Posterior vena cava (tissue), 2 donors: Measurements from ENCODE around the gene PNPLA1. TPM values are rescaled to one million over a fixed set of nuclear protein-coding genes. Genes with fewer than 3 reads are reported as not detected.

ENCODE experiments used
- DNase-seq: peaks from one replicate; pipeline ENCODE4 v3.0.0-alpha.2; 2020; ENCODE audit warnings: low spot score
- intact Hi-C, 2 donors: fragments of 100-400 bp; cut with DNase I; formaldehyde crosslinking; loops; one replicate each; pipeline versions ENCODE4 v1.14.1 to v1.14.2; 2022 to 2023
- long read RNA-seq, 2 donors: library from polyadenylated mRNA; unstranded; transcript quantifications; one replicate each; pipeline ENCODE4 v2.0.0, GENCODE V29; 2020 to 2021
- total RNA-seq, 2 donors: library from RNA; stranded (reverse); fragmentation: NEBNext Ultra II Directional; extraction: Animal tissue kit (Norgen Biotek cat#: 25700); gene quantifications; one replicate each; pipeline ENCODE4 v1.2.1, GENCODE V29; 2021
- donor health status: DM: yes; HTN: yes; CAD: no.
- donor health status: DM: yes; HTN: yes; CAD: no.

Gene PNPLA1, protein sequence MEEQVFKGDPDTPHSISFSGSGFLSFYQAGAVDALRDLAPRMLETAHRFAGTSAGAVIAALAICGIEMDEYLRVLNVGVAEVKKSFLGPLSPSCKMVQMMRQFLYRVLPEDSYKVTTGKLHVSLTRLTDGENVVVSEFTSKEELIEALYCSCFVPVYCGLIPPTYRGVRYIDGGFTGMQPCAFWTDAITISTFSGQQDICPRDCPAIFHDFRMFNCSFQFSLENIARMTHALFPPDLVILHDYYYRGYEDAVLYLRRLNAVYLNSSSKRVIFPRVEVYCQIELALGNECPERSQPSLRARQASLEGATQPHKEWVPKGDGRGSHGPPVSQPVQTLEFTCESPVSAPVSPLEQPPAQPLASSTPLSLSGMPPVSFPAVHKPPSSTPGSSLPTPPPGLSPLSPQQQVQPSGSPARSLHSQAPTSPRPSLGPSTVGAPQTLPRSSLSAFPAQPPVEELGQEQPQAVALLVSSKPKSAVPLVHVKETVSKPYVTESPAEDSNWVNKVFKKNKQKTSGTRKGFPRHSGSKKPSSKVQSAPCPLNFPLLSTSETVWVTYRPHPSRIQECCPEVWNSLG
- under 1 TPM; 0.14 to 0.19 TPM for total RNA-seq
- long read RNA-seq, donor 1: 0 reads
- long read RNA-seq, donor 2: 0 reads

GRCh38 chr6:36269834-36270705 lies at the start of gene PNPLA1:
TSS of gene PNPLA1 (plus strand) at chr6:36270060. CDS start at chr6:36270460, 400 bp downstream.
- intact Hi-C loops: no loop called here

DNA sequence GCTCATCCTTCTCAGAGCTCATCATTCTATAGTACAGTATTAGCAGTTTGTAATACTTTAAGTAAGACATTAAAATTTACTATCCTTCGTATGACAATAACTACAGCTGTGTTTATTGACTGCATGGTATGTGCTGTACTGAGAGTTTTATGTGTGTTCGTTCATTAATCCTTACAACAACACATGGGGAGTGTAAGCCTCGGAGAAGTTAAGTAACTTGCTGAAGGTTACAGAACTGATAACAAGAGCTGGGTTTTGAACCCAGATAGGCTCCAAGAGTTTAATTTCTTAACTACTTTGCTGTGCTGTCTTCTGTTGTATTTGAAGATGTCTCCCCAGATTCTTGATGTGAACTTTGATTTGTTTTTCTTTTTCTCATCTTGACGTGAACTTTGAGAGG lies 49.6 kb upstream of the PNPLA1 start:
- intact Hi-C loops: no loop called here
- DNase-seq: no peak

More at GRCh38 chr6:36269834-36270705, at the start of gene PNPLA1:
- DNase-seq: no peak

DNA sequence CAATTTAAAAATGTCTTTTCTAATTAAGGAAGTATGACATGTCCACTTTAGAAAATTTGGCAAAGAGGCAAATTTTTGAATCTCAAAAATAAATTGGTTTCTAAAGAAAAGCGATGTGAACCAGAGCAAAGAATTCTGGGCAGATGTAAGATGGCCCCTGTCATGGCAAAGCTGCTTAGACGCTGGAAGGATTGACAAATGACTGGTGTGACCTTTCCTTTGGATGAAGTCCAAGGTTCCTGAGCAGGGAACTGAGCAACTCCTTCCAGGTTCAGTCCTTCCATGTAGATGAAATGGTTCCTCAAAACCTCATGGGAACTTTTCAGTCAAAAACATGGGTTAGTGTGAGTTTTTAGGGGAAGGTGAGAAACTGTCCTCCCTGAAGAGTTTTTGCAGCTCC lies 48.2 kb upstream of the PNPLA1 start:
- intact Hi-C loops: no loop called here

GRCh38 chr6:36222924-36223323 lies 46.9 kb upstream of the PNPLA1 start:
- intact Hi-C loops: no loop called here
- DNase-seq: no peak

More for the DNA sequence above, 48.2 kb upstream of the PNPLA1 start:
- no peak for DNase-seq

- no peak for DNase-seq
- intact Hi-C loops: no loop called here
Measured at GRCh38 chr6:36223706-36224105, 46.2 kb upstream of the PNPLA1 start.

- DNase-seq: no peak
- intact Hi-C loops: no loop called here
Measured at GRCh38 chr6:36224918-36225461, 44.9 kb upstream of the PNPLA1 start.

DNA sequence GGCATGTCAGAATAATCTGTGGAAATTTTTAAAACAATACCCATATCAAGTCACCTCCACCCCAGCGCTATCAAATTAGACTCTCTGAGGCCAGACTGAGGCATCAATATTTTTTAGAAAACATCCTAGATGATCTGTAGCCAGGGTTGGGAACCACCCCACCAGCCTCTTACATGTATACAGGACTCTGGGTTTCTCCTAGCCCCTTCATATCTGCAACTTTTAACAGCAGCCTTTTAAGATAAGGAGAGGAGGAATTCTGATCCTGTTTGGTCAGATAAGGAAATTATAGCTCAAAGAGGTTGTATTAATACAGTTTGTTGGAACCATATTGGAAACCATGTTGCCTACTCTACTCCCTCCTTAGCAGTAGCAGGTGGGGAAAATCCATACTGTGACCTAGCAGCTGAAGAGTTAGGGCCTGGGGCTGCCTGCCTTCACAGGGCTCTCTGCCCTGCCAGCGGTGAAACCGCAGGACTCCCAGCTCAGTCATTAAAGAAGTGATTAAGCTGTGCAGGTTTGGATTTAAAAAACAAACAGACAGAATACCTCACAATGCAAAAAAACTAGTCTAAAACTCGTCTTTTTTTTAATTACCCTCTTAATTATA lies 43.3 kb upstream of the PNPLA1 start:
- intact Hi-C loops: no loop called here
- DNase-seq: no peak

- intact Hi-C loops: no loop called here
- no peak for DNase-seq
Measured at GRCh38 chr6:36227379-36228228, 42.3 kb upstream of the PNPLA1 start.

- intact Hi-C loops: no loop called here
- no peak for DNase-seq
Measured at GRCh38 chr6:36229223-36229622, 40.6 kb upstream of the PNPLA1 start.

DNA sequence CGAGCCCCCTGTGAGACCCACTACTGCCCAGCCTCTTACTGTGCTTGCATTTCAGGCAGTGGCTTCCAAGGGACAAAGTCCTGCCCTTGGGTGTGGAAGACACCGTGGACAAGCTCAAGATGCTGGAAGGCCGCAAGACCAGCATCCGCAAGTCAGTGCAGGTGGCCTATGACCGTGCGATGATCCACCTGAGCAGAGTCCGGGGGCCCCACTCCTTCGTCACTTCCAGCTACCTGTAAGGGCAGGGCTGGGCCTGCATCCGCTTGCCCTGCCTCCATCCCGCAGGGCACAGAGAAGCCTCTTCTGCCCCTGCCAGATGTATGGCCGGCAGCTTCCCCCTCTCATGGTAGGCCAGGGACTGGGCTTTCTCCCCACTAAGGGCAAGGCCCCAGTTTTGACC lies 39.5 kb upstream of the PNPLA1 start:
- intact Hi-C loops: loop anchor here in 1 of 2 donors (2.0 kb wide), 1 partner anchor 14 kb away; no protein-coding TSS in a partner anchor
- no peak for DNase-seq

DNA sequence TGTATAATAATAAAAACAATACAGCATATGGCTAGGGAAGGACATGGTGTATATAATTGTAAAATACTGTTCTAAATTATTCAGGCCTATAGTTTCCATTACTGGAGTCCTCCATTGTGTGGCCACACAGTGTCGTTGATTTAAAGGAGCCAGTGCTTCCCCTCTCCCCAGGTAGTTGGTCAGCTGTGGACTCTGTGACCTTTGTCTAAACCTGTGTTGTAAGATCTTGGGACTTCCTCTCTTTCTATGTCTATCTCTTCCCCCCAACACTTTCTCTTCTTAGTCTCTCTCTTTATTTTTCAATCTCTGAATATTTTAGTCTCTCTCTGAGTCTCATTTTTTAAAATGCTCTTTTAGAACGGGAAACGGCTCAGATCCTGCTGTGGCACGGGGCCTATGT lies 37.7 kb upstream of the PNPLA1 start:
- no peak for DNase-seq
- intact Hi-C loops: no loop called here

GRCh38 chr6:36235309-36235708 lies 34.6 kb upstream of the PNPLA1 start:
- no peak for DNase-seq
- intact Hi-C loops: no loop called here

DNA sequence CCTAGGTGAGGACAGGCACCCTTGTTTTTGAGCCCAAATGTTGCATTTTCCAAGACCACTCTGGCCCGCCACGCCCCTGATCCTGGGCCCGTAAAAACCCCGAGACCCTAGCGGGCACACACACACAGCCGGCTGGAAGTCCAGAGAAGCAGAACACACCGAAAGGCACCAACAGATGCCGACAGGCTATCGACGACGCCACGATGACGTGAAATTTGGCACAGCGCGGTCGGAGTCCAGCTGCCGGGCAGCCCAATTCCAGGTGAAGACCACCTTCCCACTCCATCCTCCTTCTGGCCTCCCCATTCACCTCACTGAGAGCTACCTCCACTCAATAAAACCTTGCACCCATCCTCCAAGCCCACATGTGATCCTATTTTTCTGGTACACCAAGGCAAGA lies 34.0 kb upstream of the PNPLA1 start:
- intact Hi-C loops: no loop called here

GRCh38 chr6:36239774-36240173 lies 30.1 kb upstream of the PNPLA1 start:
- intact Hi-C loops: no loop called here
- no peak for DNase-seq

More for the DNA sequence above, 34.0 kb upstream of the PNPLA1 start:
- DNase-seq: no peak

DNA sequence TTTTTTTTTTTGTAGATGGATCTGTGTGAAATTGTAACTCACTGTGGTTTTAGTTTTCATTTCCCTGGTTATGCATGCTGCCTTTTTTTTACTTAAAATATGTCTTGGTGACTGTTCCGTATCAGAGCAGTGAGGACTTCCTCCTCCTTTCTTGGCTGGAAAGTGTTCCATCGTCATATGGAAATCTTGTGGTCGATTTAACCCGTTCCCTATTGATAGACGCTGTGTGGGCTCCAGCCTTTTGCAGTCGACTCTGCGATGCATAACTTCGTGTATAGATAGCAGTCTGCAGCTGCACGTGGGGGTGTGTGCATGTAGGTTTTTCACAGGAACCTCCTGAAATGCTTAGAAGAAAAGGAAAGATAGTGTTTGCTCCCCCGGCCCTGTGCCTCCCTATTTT lies 28.1 kb upstream of the PNPLA1 start:
- no peak for DNase-seq
- intact Hi-C loops: no loop called here

DNA sequence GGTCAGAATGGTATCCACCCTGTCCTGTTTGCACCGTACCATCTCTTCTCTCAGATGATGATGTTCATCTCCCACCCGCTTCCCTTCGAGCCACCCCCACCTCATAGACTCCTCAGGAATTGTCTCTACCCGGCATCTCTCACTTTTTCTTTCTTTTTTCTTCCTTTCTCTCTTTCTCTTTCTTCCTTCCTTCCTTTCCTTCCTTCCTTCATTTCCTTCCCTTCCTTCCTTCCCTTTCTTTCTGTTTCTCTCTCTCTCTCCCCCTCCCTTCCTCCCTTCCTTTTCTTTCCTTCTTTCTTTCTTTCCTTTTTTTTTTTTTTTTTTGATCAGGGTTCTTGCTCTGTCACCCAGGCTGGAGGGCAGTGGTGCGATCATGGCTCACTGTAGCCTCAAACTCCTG lies 27.7 kb upstream of the PNPLA1 start:
- no peak for DNase-seq
- intact Hi-C loops: no loop called here

DNA sequence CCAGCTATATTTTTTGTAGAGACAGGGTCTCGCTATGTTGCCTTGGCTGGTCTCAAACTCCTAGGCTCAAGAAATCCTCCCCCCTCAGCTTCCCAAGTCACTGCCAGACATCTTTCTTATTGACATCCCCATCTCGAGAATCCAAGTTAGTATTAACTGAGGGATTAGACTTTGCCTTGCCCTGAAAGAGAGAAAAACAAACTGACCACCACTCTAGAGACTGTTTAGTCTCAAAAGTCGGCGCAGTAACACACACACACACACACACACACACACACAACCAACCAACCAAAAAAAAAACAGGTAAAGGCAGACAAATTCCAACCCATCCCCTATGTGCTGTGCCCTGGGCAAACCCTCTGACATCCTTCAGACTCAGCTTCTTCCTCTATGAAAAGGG lies 27.2 kb upstream of the PNPLA1 start:
- intact Hi-C loops: no loop called here
- no peak for DNase-seq

GRCh38 chr6:36243562-36244212 lies 26.2 kb upstream of the PNPLA1 start:
- DNase-seq: no peak
- intact Hi-C loops: no loop called here
